ENCODE results near the gene ARMH2. TPM values are rescaled to one million over a fixed set of nuclear protein-coding genes. Genes with fewer than 3 reads are reported as not detected.
"Not testable (repeated sequence)": the region's sequence is repeated elsewhere in the genome, so short reads cannot be mapped to it uniquely, and the experiment has no call there.

ARMH2 gene
- polyA plus RNA-seq, 1 donor from 2014 or later = 0.73 TPM

DNA sequence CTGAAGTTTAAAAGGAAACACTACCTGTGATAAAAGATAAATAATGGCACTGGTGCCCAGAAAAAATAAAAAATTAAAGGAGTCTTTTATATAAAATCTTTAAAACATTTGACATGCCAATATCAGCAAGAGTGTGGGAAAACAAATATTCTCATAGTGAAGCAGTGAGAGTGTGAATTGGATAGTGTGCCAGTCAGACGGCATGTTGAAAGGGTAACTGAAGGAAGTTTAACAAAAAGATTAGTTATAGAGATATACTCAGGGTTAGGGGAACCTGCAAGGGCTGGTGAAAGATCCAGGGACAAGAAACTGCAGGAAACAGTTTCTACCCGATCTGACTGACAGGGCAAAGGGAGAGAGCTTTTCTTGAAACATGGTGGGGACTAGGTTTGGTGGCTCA is 46.2 kb downstream of the ARMH2 start:
- no peaks in the 10 kb centered on the region for H3K9me3 ChIP-seq (ENCODE audit: low read length)
- H3F3A ChIP-seq (ENCODE audit: insufficient read depth, low read length, poor library complexity, severe bottlenecking) = no peaks in the 10 kb centered on the region
- H3K9me2 ChIP-seq (ENCODE audit: insufficient read depth, low read length) = no peaks in the 10 kb centered on the region
- H3K36me3 ChIP-seq (ENCODE audit: insufficient read depth, low read length) = no peaks in the 10 kb centered on the region
- no peak overlapping the region for H2AFZ ChIP-seq (ENCODE audit: low read depth, low read length)
- TF ChIP-seq RAD21 (conservative IDR thresholded peaks at IDR 0.05) (no peak), EZH2 (IDR thresholded peaks at IDR 0.05; ENCODE audit: borderline replicate concordance, insufficient read depth, low read length, poor library complexity, severe bottlenecking) (no peak), POLR2AphosphoS5 (IDR thresholded peaks at IDR 0.05) (no peak), EP300 (conservative IDR thresholded peaks at IDR 0.05; ENCODE audit: poor library complexity, severe bottlenecking) (no peak), MXI1 (conservative IDR thresholded peaks at IDR 0.05; ENCODE audit: poor library complexity, severe bottlenecking) (no peak), SMC3 (conservative IDR thresholded peaks at IDR 0.05; ENCODE audit: poor library complexity) (no peak), TAF1 (IDR thresholded peaks at IDR 0.05; ENCODE audit: low read depth) (no peak)
- TF ChIP-seq, protein P1, sequence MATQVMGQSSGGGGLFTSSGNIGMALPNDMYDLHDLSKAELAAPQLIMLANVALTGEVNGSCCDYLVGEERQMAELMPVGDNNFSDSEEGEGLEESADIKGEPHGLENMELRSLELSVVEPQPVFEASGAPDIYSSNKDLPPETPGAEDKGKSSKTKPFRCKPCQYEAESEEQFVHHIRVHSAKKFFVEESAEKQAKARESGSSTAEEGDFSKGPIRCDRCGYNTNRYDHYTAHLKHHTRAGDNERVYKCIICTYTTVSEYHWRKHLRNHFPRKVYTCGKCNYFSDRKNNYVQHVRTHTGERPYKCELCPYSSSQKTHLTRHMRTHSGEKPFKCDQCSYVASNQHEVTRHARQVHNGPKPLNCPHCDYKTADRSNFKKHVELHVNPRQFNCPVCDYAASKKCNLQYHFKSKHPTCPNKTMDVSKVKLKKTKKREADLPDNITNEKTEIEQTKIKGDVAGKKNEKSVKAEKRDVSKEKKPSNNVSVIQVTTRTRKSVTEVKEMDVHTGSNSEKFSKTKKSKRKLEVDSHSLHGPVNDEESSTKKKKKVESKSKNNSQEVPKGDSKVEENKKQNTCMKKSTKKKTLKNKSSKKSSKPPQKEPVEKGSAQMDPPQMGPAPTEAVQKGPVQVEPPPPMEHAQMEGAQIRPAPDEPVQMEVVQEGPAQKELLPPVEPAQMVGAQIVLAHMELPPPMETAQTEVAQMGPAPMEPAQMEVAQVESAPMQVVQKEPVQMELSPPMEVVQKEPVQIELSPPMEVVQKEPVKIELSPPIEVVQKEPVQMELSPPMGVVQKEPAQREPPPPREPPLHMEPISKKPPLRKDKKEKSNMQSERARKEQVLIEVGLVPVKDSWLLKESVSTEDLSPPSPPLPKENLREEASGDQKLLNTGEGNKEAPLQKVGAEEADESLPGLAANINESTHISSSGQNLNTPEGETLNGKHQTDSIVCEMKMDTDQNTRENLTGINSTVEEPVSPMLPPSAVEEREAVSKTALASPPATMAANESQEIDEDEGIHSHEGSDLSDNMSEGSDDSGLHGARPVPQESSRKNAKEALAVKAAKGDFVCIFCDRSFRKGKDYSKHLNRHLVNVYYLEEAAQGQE (IDR thresholded peaks at IDR 0.05; ENCODE audit: borderline replicate concordance) = no peak
- TF ChIP-seq, protein P2, sequence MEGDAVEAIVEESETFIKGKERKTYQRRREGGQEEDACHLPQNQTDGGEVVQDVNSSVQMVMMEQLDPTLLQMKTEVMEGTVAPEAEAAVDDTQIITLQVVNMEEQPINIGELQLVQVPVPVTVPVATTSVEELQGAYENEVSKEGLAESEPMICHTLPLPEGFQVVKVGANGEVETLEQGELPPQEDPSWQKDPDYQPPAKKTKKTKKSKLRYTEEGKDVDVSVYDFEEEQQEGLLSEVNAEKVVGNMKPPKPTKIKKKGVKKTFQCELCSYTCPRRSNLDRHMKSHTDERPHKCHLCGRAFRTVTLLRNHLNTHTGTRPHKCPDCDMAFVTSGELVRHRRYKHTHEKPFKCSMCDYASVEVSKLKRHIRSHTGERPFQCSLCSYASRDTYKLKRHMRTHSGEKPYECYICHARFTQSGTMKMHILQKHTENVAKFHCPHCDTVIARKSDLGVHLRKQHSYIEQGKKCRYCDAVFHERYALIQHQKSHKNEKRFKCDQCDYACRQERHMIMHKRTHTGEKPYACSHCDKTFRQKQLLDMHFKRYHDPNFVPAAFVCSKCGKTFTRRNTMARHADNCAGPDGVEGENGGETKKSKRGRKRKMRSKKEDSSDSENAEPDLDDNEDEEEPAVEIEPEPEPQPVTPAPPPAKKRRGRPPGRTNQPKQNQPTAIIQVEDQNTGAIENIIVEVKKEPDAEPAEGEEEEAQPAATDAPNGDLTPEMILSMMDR (IDR thresholded peaks at IDR 0.05; ENCODE audit: poor library complexity, severe bottlenecking) = no peak
- no peaks in the 10 kb centered on the region for H3K79me2 ChIP-seq (replicated peaks; ENCODE audit: insufficient read depth, low read length)
- no peak overlapping the region for H3K4me2 ChIP-seq (ENCODE audit: low read length)
- no peaks in the 10 kb centered on the region for H4K20me1 ChIP-seq (ENCODE audit: insufficient read depth)
- H3K27ac ChIP-seq (ENCODE audit: low read length) = no peak overlapping the region
- no peak overlapping the region for H3K4me3 ChIP-seq (ENCODE audit: low read length)
- no peak overlapping the region for H3K9ac ChIP-seq (ENCODE audit: low read length)
- no peaks in the 10 kb centered on the region for H3K27me3 ChIP-seq (ENCODE audit: insufficient read depth, low read depth, low read length)

DNA sequence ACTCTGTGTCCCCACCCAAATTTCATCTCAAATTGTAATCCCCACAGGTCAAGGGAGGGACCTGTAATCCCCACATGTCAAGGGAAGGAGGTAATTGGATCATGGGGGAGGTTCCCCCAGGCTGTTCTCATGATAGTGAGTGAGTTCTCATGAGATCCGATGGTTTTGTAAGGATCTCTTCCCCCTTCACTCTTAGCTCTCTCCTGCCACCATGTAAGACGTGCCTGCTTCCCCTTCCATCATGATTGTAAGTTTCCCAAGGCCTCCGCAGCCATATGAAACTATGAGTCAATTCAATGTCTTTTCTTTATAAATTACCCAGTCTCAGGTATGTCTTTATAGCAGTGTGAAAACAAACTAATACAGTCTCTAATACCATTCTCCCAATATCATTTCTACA is 47.8 kb downstream of the ARMH2 start:
- H3F3A ChIP-seq (ENCODE audit: insufficient read depth, low read length, poor library complexity, severe bottlenecking); H3K4me3 ChIP-seq (ENCODE audit: low read length); H3K9me2 ChIP-seq (ENCODE audit: insufficient read depth, low read length); H2AFZ ChIP-seq (ENCODE audit: low read depth, low read length); H3K27ac ChIP-seq (ENCODE audit: low read length); H3K27me3 ChIP-seq (ENCODE audit: insufficient read depth, low read depth, low read length); H3K9ac ChIP-seq (ENCODE audit: low read length); H3K4me2 ChIP-seq (ENCODE audit: low read length); H3K79me2 ChIP-seq (replicated peaks; ENCODE audit: insufficient read depth, low read length); H3K9me3 ChIP-seq (ENCODE audit: low read length); H3K36me3 ChIP-seq (ENCODE audit: insufficient read depth, low read length); H4K20me1 ChIP-seq (ENCODE audit: insufficient read depth): not testable (repeated sequence)

- Histone ChIP-seq H3K79me2 (replicated peaks; ENCODE audit: insufficient read depth, low read length) (no peaks in the 10 kb centered on the region), H3K27ac (ENCODE audit: low read length) (no peak overlapping the region), H3F3A (ENCODE audit: insufficient read depth, low read length, poor library complexity, severe bottlenecking) (no peaks in the 10 kb centered on the region), H2AFZ (ENCODE audit: low read depth, low read length) (no peak overlapping the region), H4K20me1 (ENCODE audit: insufficient read depth) (no peaks in the 10 kb centered on the region), H3K9ac (ENCODE audit: low read length) (no peak overlapping the region), H3K4me2 (ENCODE audit: low read length) (no peak overlapping the region), H3K9me2 (ENCODE audit: insufficient read depth, low read length) (no peaks in the 10 kb centered on the region), H3K36me3 (ENCODE audit: insufficient read depth, low read length) (no peaks in the 10 kb centered on the region), H3K9me3 (ENCODE audit: low read length) (no peaks in the 10 kb centered on the region), H3K4me3 (ENCODE audit: low read length) (no peak overlapping the region), H3K27me3 (ENCODE audit: insufficient read depth, low read depth, low read length) (no peaks in the 10 kb centered on the region)
- no peak for TF ChIP-seq EP300 (conservative IDR thresholded peaks at IDR 0.05; ENCODE audit: poor library complexity, severe bottlenecking)
- no peak for TF ChIP-seq EZH2 (IDR thresholded peaks at IDR 0.05; ENCODE audit: borderline replicate concordance, insufficient read depth, low read length, poor library complexity, severe bottlenecking)
- TF ChIP-seq, protein P1 (IDR thresholded peaks at IDR 0.05; ENCODE audit: borderline replicate concordance) = no peak
- TF ChIP-seq MXI1 (conservative IDR thresholded peaks at IDR 0.05; ENCODE audit: poor library complexity, severe bottlenecking) = no peak
- TF ChIP-seq POLR2AphosphoS5 (IDR thresholded peaks at IDR 0.05) = no peak
- no peak for TF ChIP-seq SMC3 (conservative IDR thresholded peaks at IDR 0.05; ENCODE audit: poor library complexity)
- no peak for TF ChIP-seq RAD21 (conservative IDR thresholded peaks at IDR 0.05)
- TF ChIP-seq TAF1 (IDR thresholded peaks at IDR 0.05; ENCODE audit: low read depth) = no peak
- TF ChIP-seq, protein P2 (IDR thresholded peaks at IDR 0.05; ENCODE audit: poor library complexity, severe bottlenecking) = no peak
These were observed 49.4 kb downstream of the ARMH2 start for GRCh38 chr6:24749297-24749696.

All from neural cell (in vitro differentiated cells).